Endothelial cell of umbilical vein (primary cell): ENCODE measurements around the gene ARL10. TPM values are rescaled to one million over a fixed set of nuclear protein-coding genes. Genes with fewer than 3 reads are reported as not detected.
"Not testable (repeated sequence)": the region's sequence is repeated elsewhere in the genome, so short reads cannot be mapped to it uniquely, and the experiment has no call there.

Experiments
- BruUV-seq: library from RNA; stranded (reverse); fragments of 400-500 nt; replicated peaks from 2 replicates; lab custom pipeline; 2021; lab: Mats Ljungman, UMichigan
- CTCF ChIA-PET: fragments of 300-600, 350-600 bp; sonication (Branson Sonifier 250); formaldehyde crosslinking; loops from one replicate; lab custom pipeline; 2021; ENCODE audit warnings: antibody characterized with exemption, inconsistent platforms; lab: Charles Lee
- POLR2A ChIA-PET: fragments of 300-600, 350-600 bp; sonication (Branson Sonifier 250); formaldehyde crosslinking; loops from one replicate; lab custom pipeline; 2021; ENCODE audit warnings: antibody characterized with exemption, inconsistent platforms; lab: Charles Lee
- DNase-seq: peaks from one replicate; pipeline ENCODE4 v3.0.0-alpha.2; 2011; ENCODE audit warnings: low read depth, low spot score
- FAIRE-seq: peaks from 2 replicates; lab custom pipeline; 2011; peaks lifted over from hg19 to GRCh38; lab: Jason Lieb, UNC
- H2AFZ ChIP-seq: 2 replicates; pipeline ENCODE4 v1.6.0; 2012; ENCODE audit warnings: low read depth, low read length, control low read depth, inconsistent platforms
- H3K27ac ChIP-seq: 2 replicates; pipeline ENCODE4 v1.5.1; 2011; ENCODE audit warnings: low read depth, mild to moderate bottlenecking, control low read depth, low read length, moderate library complexity; ENCODE audit not compliant: insufficient read depth
- H3K27me3 ChIP-seq, 2 experiments: 2 replicates each; pipeline versions ENCODE4 v1.6.0 to v1.6.1; 2011; ENCODE audit warnings: low read length in 2 of 2, mixed read lengths in 1 of 2; ENCODE audit not compliant: control insufficient read depth in 2 of 2, insufficient read depth in 2 of 2
- H3K36me3 ChIP-seq, 2 experiments: 2 replicates in 1 of 2; 3 replicates in 1 of 2; pipeline ENCODE4 v1.5.1; 2011; ENCODE audit warnings: low read length in 2 of 2, mild to moderate bottlenecking in 1 of 2, moderate library complexity in 1 of 2; ENCODE audit not compliant: control insufficient read depth in 2 of 2, insufficient read depth in 2 of 2; ENCODE audit errors: extremely low read depth in 1 of 2
- H3K4me1 ChIP-seq: 3 replicates; pipeline ENCODE4 v1.5.1; 2011; ENCODE audit warnings: mild to moderate bottlenecking, low read length; ENCODE audit not compliant: control insufficient read depth, insufficient read depth; ENCODE audit errors: extremely low read depth
- H3K4me2 ChIP-seq: 2 replicates; pipeline ENCODE4 v1.6.1; 2011; ENCODE audit warnings: low read length, control low read depth, mixed read lengths; ENCODE audit not compliant: insufficient read depth
- H3K4me3 ChIP-seq, 3 experiments: fragments of 200-600 bp in 1 of 3; sonication (generic), shearing (Covaris generic) in 1 of 3; replicated peaks in 1 of 3; 2 replicates each; pipeline ENCODE4 v1.5.1; 2011 to 2016; ENCODE audit warnings: control low read depth in 3 of 3, low read length in 3 of 3, mild to moderate bottlenecking in 2 of 3, inconsistent platforms in 1 of 3, low read depth in 1 of 3, moderate library complexity in 1 of 3; ENCODE audit not compliant: insufficient read depth in 1 of 3
- H3K79me2 ChIP-seq: 2 replicates; pipeline ENCODE4 v1.6.0; 2012; ENCODE audit warnings: low read length, inconsistent platforms; ENCODE audit not compliant: control insufficient read depth, insufficient read depth
- H3K9ac ChIP-seq: replicated peaks from 2 replicates; pipeline ENCODE3; 2011; ENCODE audit warnings: low read length, control low read depth; ENCODE audit not compliant: insufficient read depth; ENCODE audit errors: extremely low read depth
- H3K9me1 ChIP-seq: replicated peaks from 3 replicates; pipeline ENCODE4 v1.6.0; 2011; ENCODE audit warnings: mild to moderate bottlenecking, low read length; ENCODE audit not compliant: control insufficient read depth, insufficient read depth; ENCODE audit errors: extremely low read depth
- H3K9me3 ChIP-seq: replicated peaks from 2 replicates; pipeline ENCODE4 v1.5.1; 2012; ENCODE audit warnings: low read length, inconsistent platforms; ENCODE audit not compliant: control insufficient read depth, insufficient read depth
- H4K20me1 ChIP-seq: replicated peaks from 2 replicates; pipeline ENCODE3; 2011; ENCODE audit warnings: mild to moderate bottlenecking, low read length; ENCODE audit not compliant: control insufficient read depth, insufficient read depth; ENCODE audit errors: extremely low read depth
- EZH2 ChIP-seq: IDR thresholded peaks from 2 replicates; pipeline ENCODE4 v1.6.1; 2012; ENCODE audit warnings: borderline replicate concordance, low read depth, mild to moderate bottlenecking, moderate library complexity, low read length, inconsistent platforms; ENCODE audit not compliant: severe bottlenecking
- FOS ChIP-seq: IDR thresholded peaks from 2 replicates; pipeline ENCODE4 v1.6.1; 2011; ENCODE audit warnings: mild to moderate bottlenecking, low read length, moderate library complexity, borderline replicate concordance; ENCODE audit not compliant: insufficient read depth
- GATA2 ChIP-seq: IDR thresholded peaks from 2 replicates; pipeline ENCODE4 v1.7.0; 2011; ENCODE audit warnings: low read depth, mild to moderate bottlenecking, moderate library complexity, mixed read lengths, low read length; ENCODE audit not compliant: insufficient read length, insufficient read depth
- JUN ChIP-seq: IDR thresholded peaks from 2 replicates; pipeline ENCODE4 v1.6.1; 2011; ENCODE audit warnings: borderline replicate concordance, low read depth; ENCODE audit not compliant: insufficient read length, insufficient read depth
- MAX ChIP-seq: IDR thresholded peaks from 2 replicates; pipeline ENCODE4 v1.6.1; 2011; ENCODE audit not compliant: insufficient read depth, insufficient read length
- MYC ChIP-seq: IDR thresholded peaks from one replicate; pipeline ENCODE4 v1.6.1; 2011; ENCODE audit warnings: mild to moderate bottlenecking, low read depth, low read length
- POLR2A ChIP-seq: IDR thresholded peaks from 2 replicates; pipeline ENCODE4 v1.6.1; 2012; ENCODE audit warnings: low read depth, mild to moderate bottlenecking, control low read depth, low read length
- POLR2AphosphoS5 ChIP-seq: IDR thresholded peaks from 2 replicates; pipeline ENCODE4 v1.6.1; 2012; ENCODE audit warnings: low read depth, mild to moderate bottlenecking, control low read depth, low read length, moderate library complexity; ENCODE audit not compliant: insufficient read depth
- dilution Hi-C: fragments of 300-500 bp; cut with MboI; formaldehyde crosslinking; loops from one replicate; pipeline ENCODE4 v1.15.0; 2019; ENCODE audit warnings: low sequenced_read_pairs; ENCODE audit not compliant: extremely low pct_ligation_motif_present
- intact Hi-C: fragments of 100-400 bp; cut with micrococcal nuclease; formaldehyde crosslinking; loops from one replicate; pipeline ENCODE4 v1.10.0; 2022
- polyA plus RNA-seq, 4 experiments: library from polyadenylated mRNA; depleted of rRNA in 3 of 4; stranded (reverse) in 3 of 4; unstranded in 1 of 4; fragments of >200 nt; gene quantifications; 2 replicates each; pipeline versions ENCODE4 v1.2.1 to v1.2.3, GENCODE V29; 2011 to 2012; ENCODE audit warnings: missing spikeins in 1 of 4
- total RNA-seq: library from RNA; stranded (reverse); gene quantifications from 2 replicates; pipeline ENCODE4 v1.2.3, GENCODE V29; 2021
- TF ChIP-seq, protein P1 (sequence below), 2 donors: IDR thresholded peaks; 1 replicate in 1 of 2; 2 replicates in 1 of 2; pipeline ENCODE4 v1.5.1; 2011; ENCODE audit warnings: low read length in 2 of 2, mild to moderate bottlenecking in 2 of 2, moderate library complexity in 2 of 2, control low read depth in 1 of 2, inconsistent platforms in 1 of 2, low read depth in 1 of 2; ENCODE audit not compliant: insufficient read depth in 1 of 2; ENCODE audit errors: extremely low read depth in 1 of 2

The ARL10 gene
- total and polyA plus RNA-seq, 2 donors (not counting 3 experiments of a cell fraction or from before 2014, with no cell fraction given) = 7.7 to 20.7 TPM

- TF ChIP-seq, protein P1, sequence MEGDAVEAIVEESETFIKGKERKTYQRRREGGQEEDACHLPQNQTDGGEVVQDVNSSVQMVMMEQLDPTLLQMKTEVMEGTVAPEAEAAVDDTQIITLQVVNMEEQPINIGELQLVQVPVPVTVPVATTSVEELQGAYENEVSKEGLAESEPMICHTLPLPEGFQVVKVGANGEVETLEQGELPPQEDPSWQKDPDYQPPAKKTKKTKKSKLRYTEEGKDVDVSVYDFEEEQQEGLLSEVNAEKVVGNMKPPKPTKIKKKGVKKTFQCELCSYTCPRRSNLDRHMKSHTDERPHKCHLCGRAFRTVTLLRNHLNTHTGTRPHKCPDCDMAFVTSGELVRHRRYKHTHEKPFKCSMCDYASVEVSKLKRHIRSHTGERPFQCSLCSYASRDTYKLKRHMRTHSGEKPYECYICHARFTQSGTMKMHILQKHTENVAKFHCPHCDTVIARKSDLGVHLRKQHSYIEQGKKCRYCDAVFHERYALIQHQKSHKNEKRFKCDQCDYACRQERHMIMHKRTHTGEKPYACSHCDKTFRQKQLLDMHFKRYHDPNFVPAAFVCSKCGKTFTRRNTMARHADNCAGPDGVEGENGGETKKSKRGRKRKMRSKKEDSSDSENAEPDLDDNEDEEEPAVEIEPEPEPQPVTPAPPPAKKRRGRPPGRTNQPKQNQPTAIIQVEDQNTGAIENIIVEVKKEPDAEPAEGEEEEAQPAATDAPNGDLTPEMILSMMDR (IDR thresholded peaks at IDR 0.05; ENCODE audit: extremely low read depth in 1 of 2, insufficient read depth in 1 of 2, low read depth in 1 of 2, low read length in 2 of 2) = no peak
- TF ChIP-seq MAX (no peak), EZH2 (no peak), FOS (no peak), POLR2A (no peak), MYC (no peak), POLR2AphosphoS5 (no peak), GATA2 (no peak), JUN (no peak)
- Histone ChIP-seq H2AFZ (no peak overlapping the region), H3K9ac (no peak overlapping the region), H3K4me1 (no peaks in the 10 kb centered on the region), H3K79me2 (peaks cover 2% of the 10 kb centered on the region), H4K20me1 (no peaks in the 10 kb centered on the region), H3K9me3 (no peaks in the 10 kb centered on the region), H3K36me3 (peaks cover 3 to 13% of the 10 kb centered on the region in 2 experiments), H3K4me3 (no peak overlapping the region), H3K4me2 (no peak overlapping the region), H3K27ac (no peak overlapping the region), H3K27me3 (no peaks in the 10 kb centered on the region), H3K9me1 (no peaks in the 10 kb centered on the region)
- FAIRE-seq = no peak
- no peak for DNase-seq
- dilution Hi-C loops (no loop called here), intact Hi-C loops (no loop called here)
- ChIA-PET POLR2A (no interaction called here), CTCF (interaction anchor here (1.1 kb wide), 1 partner anchor 13 kb away, joined by 3 read pairs; no protein-coding TSS in a partner anchor)
- BruUV-seq = no TSS peak
Observed at GRCh38 chr5:176407456-176408251, 42.4 kb downstream of the ARL10 start.

GRCh38 chr5:176408252-176408573 lies 42.9 kb downstream of the ARL10 start:
- H3K9me3 ChIP-seq, H3K9ac ChIP-seq, H4K20me1 ChIP-seq, POLR2A ChIA-PET, intact Hi-C loops, H3K9me1 ChIP-seq, H2AFZ ChIP-seq, H3K4me1 ChIP-seq, FAIRE-seq, H3K27me3 ChIP-seq, BruUV-seq, H3K4me2 ChIP-seq, H3K79me2 ChIP-seq, DNase-seq, H3K4me3 ChIP-seq, dilution Hi-C loops, H3K27ac ChIP-seq: not testable (repeated sequence)
- CTCF ChIA-PET = interaction anchor here (1.1 kb wide), 1 partner anchor 14 kb away, joined by 3 read pairs; no protein-coding TSS in a partner anchor
- peaks cover 3 to 13% of the 10 kb centered on the region in 2 experiments for H3K36me3 ChIP-seq
